H1 (cell line): ENCODE results near the gene RRBP1. TPM values are rescaled to one million over a fixed set of nuclear protein-coding genes. Genes with fewer than 3 reads are reported as not detected.

Source experiments
- CTCF ChIA-PET: fragments of 300-600 bp; sonication (Branson Sonifier 250); formaldehyde crosslinking; loops from one replicate; lab custom pipeline; 2021; ENCODE audit not compliant: partially characterized antibody; lab: Charles Lee
- POLR2A ChIA-PET: fragments of 300-600 bp; sonication (Branson Sonifier 250); formaldehyde crosslinking; loops from one replicate; lab custom pipeline; 2021; ENCODE audit warnings: inconsistent platforms; ENCODE audit not compliant: partially characterized antibody; lab: Charles Lee
- DNase-seq, 2 experiments: peaks; one replicate each; pipeline versions ENCODE4 v3.0.0 to v3.0.0-alpha.2; 2010 to 2022; ENCODE audit warnings: low spot score in 2 of 2, low read depth in 1 of 2, mixed read lengths in 1 of 2
- FAIRE-seq: peaks from 2 replicates; lab custom pipeline; 2011; peaks lifted over from hg19 to GRCh38; lab: Jason Lieb, UNC
- H2AFZ ChIP-seq: 2 replicates; pipeline ENCODE4 v1.8.1; 2012; ENCODE audit warnings: low read length, inconsistent platforms
- H2AK5ac ChIP-seq: 2 replicates; pipeline ENCODE4 v1.6.1; 2013; ENCODE audit warnings: low read depth, low read length
- H2BK120ac ChIP-seq: replicated peaks from 2 replicates; pipeline ENCODE3; 2013; ENCODE audit warnings: low read depth, low read length, inconsistent platforms
- H2BK12ac ChIP-seq: 2 replicates; pipeline ENCODE4 v1.6.1; 2013; ENCODE audit warnings: low read depth, low read length
- H2BK15ac ChIP-seq: 2 replicates; pipeline ENCODE4 v1.6.1; 2013; ENCODE audit warnings: low read length
- H2BK20ac ChIP-seq: 2 replicates; pipeline ENCODE4 v1.6.1; 2013; ENCODE audit warnings: low read length
- H2BK5ac ChIP-seq: 2 replicates; pipeline ENCODE4 v1.6.1; 2013; ENCODE audit warnings: low read depth, low read length
- H3K14ac ChIP-seq: 2 replicates; pipeline ENCODE4 v1.6.1; 2013; ENCODE audit warnings: inconsistent platforms; ENCODE audit not compliant: insufficient read length
- H3K18ac ChIP-seq: 2 replicates; pipeline ENCODE4 v1.6.1; 2013; ENCODE audit warnings: low read length; ENCODE audit errors: extremely low read depth
- H3K23ac ChIP-seq: 2 replicates; pipeline ENCODE4 v1.6.1; 2013; ENCODE audit warnings: inconsistent platforms; ENCODE audit not compliant: insufficient read length
- H3K23me2 ChIP-seq: 2 replicates; pipeline ENCODE4 v1.6.1; 2013; ENCODE audit warnings: low read depth, low read length
- H3K27ac ChIP-seq: 2 replicates; pipeline ENCODE4 v1.6.1; 2011; ENCODE audit warnings: low read depth, low read length, inconsistent platforms
- H3K27me3 ChIP-seq, 4 experiments: replicated peaks in 1 of 4; 1 replicate in 1 of 4; 2 replicates in 3 of 4; pipeline versions ENCODE4 v1.6.1 to v1.8.1; 2011 to 2013; ENCODE audit warnings: low read length in 3 of 4, mild to moderate bottlenecking in 3 of 4, inconsistent platforms in 2 of 4, mixed read lengths in 2 of 4, moderate library complexity in 1 of 4; ENCODE audit not compliant: control insufficient read depth in 3 of 4, insufficient read depth in 3 of 4; ENCODE audit errors: extremely low read depth in 1 of 4
- H3K36me3 ChIP-seq, 4 experiments: 2 replicates each; pipeline versions ENCODE4 v1.6.1 to v1.8.1; 2011 to 2013; ENCODE audit warnings: mild to moderate bottlenecking in 4 of 4, low read length in 3 of 4, moderate library complexity in 2 of 4, control low read depth in 1 of 4, inconsistent platforms in 1 of 4; ENCODE audit not compliant: insufficient read depth in 4 of 4, control insufficient read depth in 2 of 4
- H3K4ac ChIP-seq: replicated peaks from 2 replicates; pipeline ENCODE3; 2013; ENCODE audit warnings: low read length, low read depth, mixed read lengths, inconsistent platforms; ENCODE audit not compliant: insufficient read length
- H3K4me1 ChIP-seq, 4 experiments: replicated peaks in 1 of 4; 1 replicate in 1 of 4; 2 replicates in 3 of 4; pipeline versions ENCODE4 v1.6.1 to v1.8.1; 2011 to 2013; ENCODE audit warnings: low read length in 3 of 4, inconsistent platforms in 2 of 4, mixed read lengths in 1 of 4; ENCODE audit not compliant: insufficient read depth in 4 of 4, control insufficient read depth in 3 of 4
- H3K4me2 ChIP-seq, 2 experiments: 2 replicates each; pipeline versions ENCODE4 v1.6.1 to v1.8.1; 2011 to 2013; ENCODE audit warnings: low read depth in 2 of 2, low read length in 2 of 2, control low read depth in 1 of 2, inconsistent platforms in 1 of 2, mild to moderate bottlenecking in 1 of 2; ENCODE audit not compliant: insufficient read depth in 1 of 2
- H3K4me3 ChIP-seq, 4 experiments: fragments of 200-600, 300-600 bp in 1 of 4; sonication (generic), shearing (Covaris generic), sonication (Bioruptor Twin) in 1 of 4; 2 replicates each; pipeline versions ENCODE4 v1.5.1 to v1.8.1; 2011 to 2016; ENCODE audit warnings: low read length in 4 of 4, low read depth in 3 of 4, control low read depth in 2 of 4, inconsistent platforms in 2 of 4, mild to moderate bottlenecking in 2 of 4, mixed read lengths in 1 of 4, moderate library complexity in 1 of 4; ENCODE audit not compliant: insufficient read depth in 2 of 4; ENCODE audit errors: extremely low read depth in 1 of 4
- H3K56ac ChIP-seq: replicated peaks from 2 replicates; pipeline ENCODE3; 2013; ENCODE audit warnings: low read depth, mild to moderate bottlenecking, mixed read lengths, low read length, inconsistent platforms; ENCODE audit not compliant: insufficient read length
- H3K79me1 ChIP-seq: 2 replicates; pipeline ENCODE4 v1.6.1; 2013; ENCODE audit warnings: low read depth, low read length, control low read depth
- H3K79me2 ChIP-seq, 2 experiments: 2 replicates each; pipeline versions ENCODE4 v1.6.1 to v1.8.1; 2012 to 2013; ENCODE audit warnings: low read length in 2 of 2, mild to moderate bottlenecking in 2 of 2, inconsistent platforms in 1 of 2; ENCODE audit not compliant: insufficient read depth in 2 of 2, control insufficient read depth in 1 of 2
- H3K9ac ChIP-seq, 4 experiments: replicated peaks in 1 of 4; 1 replicate in 1 of 4; 2 replicates in 3 of 4; pipeline versions ENCODE4 v1.6.1 to v1.8.1; 2011 to 2013; ENCODE audit warnings: low read depth in 3 of 4, low read length in 3 of 4, control low read depth in 2 of 4, mild to moderate bottlenecking in 2 of 4, moderate library complexity in 2 of 4, inconsistent platforms in 1 of 4; ENCODE audit errors: extremely low read depth in 1 of 4
- H3K9me3 ChIP-seq, 2 experiments: 2 replicates each; pipeline versions ENCODE4 v1.6.1 to v1.8.1; 2012 to 2013; ENCODE audit warnings: mild to moderate bottlenecking in 2 of 2, moderate library complexity in 2 of 2, control low read depth in 1 of 2, inconsistent platforms in 1 of 2, low read depth in 1 of 2, low read length in 1 of 2, mixed read lengths in 1 of 2; ENCODE audit not compliant: insufficient read depth in 2 of 2
- H4K20me1 ChIP-seq, 2 experiments: replicated peaks in 1 of 2; 2 replicates each; pipeline versions ENCODE3 to v1.8.1; 2011 to 2013; ENCODE audit warnings: inconsistent platforms in 2 of 2, low read length in 2 of 2, mild to moderate bottlenecking in 1 of 2; ENCODE audit not compliant: insufficient read depth in 2 of 2, control insufficient read depth in 1 of 2
- H4K5ac ChIP-seq: 2 replicates; pipeline ENCODE4 v1.6.1; 2013; ENCODE audit warnings: low read length, low read depth, mixed read lengths, inconsistent platforms; ENCODE audit not compliant: insufficient read length
- H4K8ac ChIP-seq: 2 replicates; pipeline ENCODE4 v1.8.0; 2013; ENCODE audit warnings: mild to moderate bottlenecking, moderate library complexity, low read length, inconsistent platforms; ENCODE audit not compliant: insufficient read depth; ENCODE audit errors: extremely low read depth
- H4K91ac ChIP-seq: replicated peaks from 2 replicates; pipeline ENCODE3; 2013; ENCODE audit warnings: low read length, mixed read lengths, inconsistent platforms; ENCODE audit not compliant: insufficient read length
- GTF2F1 ChIP-seq: IDR thresholded peaks from 2 replicates; pipeline ENCODE4 v1.6.1; 2012; ENCODE audit warnings: low read depth, low read length, improper control_type of control experiment, borderline replicate concordance
- HDAC6 ChIP-seq: IDR thresholded peaks from one replicate; pipeline ENCODE4 v1.7.1; 2012; ENCODE audit warnings: low read depth, mild to moderate bottlenecking, inconsistent platforms, low read length, moderate library complexity
- KDM4A ChIP-seq: IDR thresholded peaks from one replicate; pipeline ENCODE4 v1.7.1; 2012; ENCODE audit warnings: low read depth, mild to moderate bottlenecking, moderate library complexity, low read length, inconsistent platforms; ENCODE audit not compliant: severe bottlenecking
- NRF1 ChIP-seq: IDR thresholded peaks from 2 replicates; pipeline ENCODE4 v1.6.1; 2011; ENCODE audit warnings: mild to moderate bottlenecking, low read depth, low read length, improper control_type of control experiment
- POLR2AphosphoS5 ChIP-seq: IDR thresholded peaks from 2 replicates; pipeline ENCODE4 v1.6.1; 2011; ENCODE audit warnings: low read depth, low read length
- RBBP5 ChIP-seq: IDR thresholded peaks from 2 replicates; pipeline ENCODE4 v1.7.1; 2012; ENCODE audit warnings: low read depth, mild to moderate bottlenecking, inconsistent platforms, low read length, moderate library complexity, borderline replicate concordance
- SIRT6 ChIP-seq: IDR thresholded peaks from one replicate; pipeline ENCODE4 v1.7.1; 2012; ENCODE audit warnings: low read length, inconsistent platforms
- SP2 ChIP-seq: IDR thresholded peaks from 2 replicates; pipeline ENCODE4 v1.6.1; 2012; ENCODE audit warnings: mild to moderate bottlenecking, low read length, inconsistent platforms
- TEAD4 ChIP-seq: IDR thresholded peaks from 2 replicates; pipeline ENCODE4 v1.6.1; 2012; ENCODE audit warnings: low read depth, low read length, inconsistent platforms, mixed read lengths
- USF2 ChIP-seq: IDR thresholded peaks from 2 replicates; pipeline ENCODE4 v1.6.1; 2011; ENCODE audit warnings: low read length, improper control_type of control experiment
- WGBS, 2 experiments: shearing (Covaris generic) in 1 of 2; methylation state at CpG; one replicate each; pipeline versions ENCODE4 v1.1.6 to v1.1.7; 2013 to 2015; ENCODE audit warnings: low lambda C conversion rate in 2 of 2, mixed read lengths in 2 of 2, inconsistent platforms in 1 of 2, low coverage in 1 of 2, missing lambda C conversion rate in 1 of 2; ENCODE audit not compliant: insufficient replicate concordance in 2 of 2, insufficient coverage in 1 of 2, insufficient read length in 1 of 2; ENCODE audit errors: extremely low coverage in 1 of 2, missing lambda C conversion rate in 1 of 2; 5-methylcytosine and 5-hydroxymethylcytosine counted together
- polyA plus RNA-seq, 7 experiments: library from polyadenylated mRNA; depleted of rRNA in 3 of 7; stranded (reverse) in 5 of 7; unstranded in 2 of 7; fragments of >200 nt in 5 of 7; fragments of 200-250 nt in 2 of 7; gene quantifications; 1 replicate in 5 of 7; 2 replicates in 1 of 7; 4 replicates in 1 of 7; pipeline versions ENCODE4 v1.2.1 to v1.2.3, GENCODE V29; 2011 to 2013; ENCODE audit warnings: missing spikeins in 2 of 7, mixed read lengths in 2 of 7
- total RNA-seq: library from RNA; stranded (reverse); fragmentation: NEBNext Ultra II Directional; extraction: Animal tissue kit (Norgen Biotek cat#: 25700); gene quantifications from 2 replicates; pipeline ENCODE4 v1.2.1, GENCODE V29; 2021

RRBP1 gene
- total and polyA plus RNA-seq, 2 of the 8 experiments (the other 6 are each of a cell fraction or from before 2014, with no cell fraction given), result 15.9 to 157 TPM

- Histone ChIP-seq H2BK15ac (no peak overlapping the region), H3K9ac (no peak overlapping the region), H3K56ac (no peak overlapping the region), H2AK5ac (no peak overlapping the region), H3K23ac (no peak overlapping the region), H3K79me1 (peaks cover 21% of the 10 kb centered on the region), H3K4me3 (no peak overlapping the region), H3K14ac (no peak overlapping the region), H3K4me1 (peaks cover 0 to 2% (median 0%) of the 10 kb centered on the region in 4 experiments; a peak in 2 of 7 replicates)
- FAIRE-seq, result no peak
- TF ChIP-seq TEAD4 (no peak), POLR2AphosphoS5 (no peak), SP2 (no peak), HDAC6 (no peak), NRF1 (no peak), KDM4A (no peak), GTF2F1 (no peak), USF2 (no peak), RBBP5 (no peak), SIRT6 (no peak)
- TF ChIP-seq, all 59 proteins: peak for 0
- no peak for DNase-seq
- Histone ChIP-seq H2BK12ac (no peak overlapping the region), H3K23me2 (no peaks in the 10 kb centered on the region), H4K8ac (no peak overlapping the region), H3K9me3 (no peaks in the 10 kb centered on the region), H3K27ac (no peak overlapping the region), H2BK5ac (no peak overlapping the region), H3K36me3 (no peaks in the 10 kb centered on the region; a peak in 1 of 8 replicates), H4K91ac (no peak overlapping the region), H2BK20ac (no peak overlapping the region), H3K4me2 (no peak overlapping the region), H3K27me3 (no peaks in the 10 kb centered on the region), H4K5ac (no peak overlapping the region), H3K79me2 (peaks cover 14 to 94% of the 10 kb centered on the region in 2 experiments; a peak in 3 of 4 replicates), H3K4ac (no peak overlapping the region), H4K20me1 (peaks cover 6 to 18% of the 10 kb centered on the region in 2 experiments), H3K18ac (no peak overlapping the region), H2AFZ (no peak overlapping the region), H2BK120ac (no peak overlapping the region)
- ChIA-PET POLR2A (no interaction called here), CTCF (interaction anchor here (0.9 to 1.0 kb wide), 2 partner anchors 16 to 213 kb away, joined by 3 to 4 read pairs; no protein-coding TSS in a partner anchor)
- 87% methylated on average over 4 of the region's 4 CpGs; no CpG with 5 or more reads in 1 of the 2 experiments for WGBS, 2 experiments
Measured at GRCh38 chr20:17671565-17671964, 10.5 kb downstream of the RRBP1 start.
